NB4 (cell line): ENCODE measurements around the gene SPHKAP.
A peak's percentile ranks its signal among the peaks of the same experiment; 100 is the strongest.

ENCODE experiments used
- DNase-seq: peaks from one replicate; pipeline ENCODE4 v3.0.0; 2010; ENCODE audit warnings: low read depth
- H3K4me3 ChIP-seq: one replicate; pipeline ENCODE4 v1.5.1; 2011; ENCODE audit warnings: mild to moderate bottlenecking, low read depth, low read length, moderate library complexity
- CTCF ChIP-seq: IDR thresholded peaks from one replicate; pipeline ENCODE4 v1.5.1; 2012; ENCODE audit warnings: low read depth, low read length
- MAX ChIP-seq: IDR thresholded peaks from 2 replicates; pipeline ENCODE4 v1.6.1; 2011; ENCODE audit warnings: low read depth, low read length
- MYC ChIP-seq: IDR thresholded peaks from 2 replicates; pipeline ENCODE4 v1.6.1; 2011; ENCODE audit warnings: low read depth, low read length
- POLR2A ChIP-seq: IDR thresholded peaks from 2 replicates; pipeline ENCODE4 v1.6.1; 2011; ENCODE audit warnings: mild to moderate bottlenecking; ENCODE audit not compliant: insufficient read length; ENCODE audit errors: extremely low read depth

The SPHKAP gene

DNA sequence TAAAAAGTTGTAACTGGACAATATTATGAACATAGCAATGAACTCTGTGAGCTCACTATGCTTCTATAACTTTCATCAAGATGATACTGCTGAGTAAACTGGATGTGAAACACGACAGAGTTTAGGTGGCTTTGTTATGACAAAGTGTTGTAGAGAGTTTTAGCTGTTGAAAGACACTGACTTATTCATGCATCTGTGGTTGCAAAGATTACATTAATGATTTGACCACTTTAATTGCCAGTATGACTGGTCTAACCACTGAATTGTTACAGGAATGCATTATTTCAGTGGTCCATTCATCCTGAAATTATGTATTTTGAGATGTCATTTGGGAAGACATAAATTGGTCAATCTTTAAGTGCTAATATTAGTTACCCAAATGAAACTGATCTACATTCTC is 117.9 kb downstream of the SPHKAP start:
- no peak for TF ChIP-seq POLR2A
- TF ChIP-seq MAX, result no peak
- TF ChIP-seq MYC, result no peak
- H3K4me3 ChIP-seq, result no peak overlapping the region

GRCh38 chr2:228059735-228060134 is 121.8 kb downstream of the SPHKAP start:
- no peak for TF ChIP-seq MYC
- no peak for TF ChIP-seq MAX
- no peak overlapping the region for H3K4me3 ChIP-seq
- DNase-seq, result no peak

More for the DNA sequence above, 117.9 kb downstream of the SPHKAP start:
- DNase-seq, result no peak

DNA sequence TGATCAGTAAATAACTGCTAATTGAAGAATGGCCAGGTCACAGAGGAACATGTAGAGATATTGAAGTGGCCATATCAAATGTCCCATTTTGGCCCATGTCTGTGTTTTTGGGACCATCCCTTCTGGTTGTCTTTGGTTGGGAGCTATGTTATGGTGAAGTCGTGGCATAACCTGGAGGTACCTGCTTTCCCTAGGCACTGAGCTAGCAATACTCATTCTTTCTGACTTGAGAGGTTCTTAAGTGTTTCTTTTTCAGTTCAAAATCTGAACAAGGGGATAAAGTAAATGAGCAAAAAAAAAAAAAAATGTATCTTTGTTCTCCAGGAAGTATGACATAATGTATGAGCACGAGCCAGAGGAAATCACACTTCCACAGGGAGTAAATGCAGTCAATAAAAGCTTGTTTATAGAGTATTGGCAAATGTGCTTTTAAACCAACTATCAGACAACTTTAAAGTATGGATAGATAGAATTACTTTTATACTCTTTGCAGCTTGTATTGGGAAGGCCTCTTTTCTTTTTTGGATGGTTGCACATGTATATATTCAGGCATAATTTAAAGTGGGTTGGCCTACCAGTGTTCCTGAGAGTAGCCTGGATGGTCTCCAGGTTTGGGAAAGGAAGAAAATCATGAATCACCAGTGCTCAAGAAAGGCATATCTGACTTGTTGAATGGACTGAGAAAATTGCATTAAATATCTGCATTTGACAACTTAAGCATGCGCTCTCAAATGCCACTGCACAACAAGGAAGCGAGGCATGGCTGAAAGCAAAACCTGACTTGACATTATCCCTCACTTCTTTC is 125.0 kb downstream of the SPHKAP start:
- H3K4me3 ChIP-seq, result no peak overlapping the region
- TF ChIP-seq MAX, result no peak
- no peak for TF ChIP-seq CTCF
- TF ChIP-seq POLR2A, result no peak
- no peak for TF ChIP-seq MYC
- DNase-seq, result no peak

DNA sequence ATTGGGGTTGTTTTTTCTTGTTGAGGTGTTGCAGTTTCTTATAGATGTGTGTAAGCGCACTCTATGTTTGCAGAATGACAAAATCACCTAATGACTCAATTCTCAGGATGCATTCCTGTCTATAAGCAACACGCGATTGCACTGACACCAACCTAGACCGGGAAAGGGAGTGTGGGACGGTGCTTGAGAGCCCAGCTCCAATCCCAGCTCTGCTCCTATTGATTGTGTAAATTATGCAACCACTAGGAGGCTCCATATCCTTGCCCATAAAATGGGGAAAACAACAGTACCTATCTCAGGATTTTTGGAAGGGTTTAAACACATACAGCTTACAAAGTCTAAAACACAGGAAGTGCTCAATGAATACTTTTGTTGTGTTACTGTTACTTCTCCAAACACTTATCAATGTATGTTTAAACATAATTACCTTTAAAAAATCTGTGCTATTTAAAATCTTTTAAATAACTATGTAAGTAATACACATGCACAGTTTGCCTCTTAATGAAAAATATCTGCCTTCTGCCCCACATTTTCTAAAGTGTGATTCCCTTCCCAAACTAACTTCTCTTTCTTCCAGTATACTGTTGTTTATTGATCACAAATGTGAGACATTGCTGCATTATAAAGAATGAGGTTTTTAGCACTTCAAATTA is 132.5 kb downstream of the SPHKAP start:
- no peak overlapping the region for H3K4me3 ChIP-seq
- TF ChIP-seq CTCF, result peak; percentile 51
- TF ChIP-seq MAX, result no peak
- DNase-seq, result peak; percentile 34

- DNase-seq, result no peak
- no peak overlapping the region for H3K4me3 ChIP-seq
- TF ChIP-seq MYC (no peak), POLR2A (no peak), CTCF (no peak), MAX (no peak)
Observed at GRCh38 chr2:228040995-228041394, 140.5 kb downstream of the SPHKAP start.

DNA sequence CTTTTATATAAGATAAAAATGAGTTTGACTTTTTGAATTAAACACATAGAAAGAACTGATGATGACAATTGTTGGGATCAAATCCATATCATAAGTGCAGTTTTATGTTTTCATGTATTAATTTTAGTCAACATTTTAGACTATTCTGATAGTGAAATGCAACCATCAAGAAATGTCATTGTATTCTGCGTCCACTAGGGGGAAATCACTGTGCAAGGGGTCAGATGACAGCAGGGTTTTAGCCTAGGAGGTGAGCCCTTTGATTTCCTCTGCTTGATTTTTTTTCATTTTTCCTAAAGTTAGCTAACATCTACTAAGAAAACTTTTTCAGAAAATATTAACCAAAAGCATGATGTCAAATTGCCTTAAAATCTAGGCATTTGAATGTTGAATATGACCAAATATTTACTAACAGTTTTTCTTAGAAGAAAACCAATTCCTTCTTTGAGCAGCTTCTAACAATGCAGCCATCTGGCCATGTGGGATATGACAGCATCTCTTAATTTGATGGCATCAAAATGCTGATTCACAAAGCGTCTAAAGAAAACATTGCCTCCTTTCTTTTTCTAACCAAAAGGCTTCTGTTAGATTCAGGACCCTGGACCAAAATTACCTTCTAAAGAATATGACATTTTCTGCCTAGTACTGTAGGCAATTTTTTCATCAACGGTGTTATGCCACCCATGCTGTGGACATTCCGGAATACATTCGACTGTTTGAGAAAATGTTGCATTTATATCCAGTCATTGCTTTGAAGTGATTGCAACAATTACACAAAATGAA is 141.5 kb downstream of the SPHKAP start:
- TF ChIP-seq MAX, result no peak
- TF ChIP-seq POLR2A, result no peak
- TF ChIP-seq MYC, result no peak
- peak; percentile 65 for TF ChIP-seq CTCF
- DNase-seq, result peak; percentile 41

More for the DNA sequence above, 141.5 kb downstream of the SPHKAP start:
- H3K4me3 ChIP-seq, result no peak overlapping the region
